ENCODE measurements around the gene CACNA1D. TPM values are rescaled to one million over a fixed set of nuclear protein-coding genes. Genes with fewer than 3 reads are reported as not detected.
A peak's percentile ranks its signal among the peaks of the same experiment; 100 is the strongest.

CACNA1D gene
- total RNA-seq, 3 donors from 2014 or later = 0.96 to 50.3 (median 32.1) TPM

DNA sequence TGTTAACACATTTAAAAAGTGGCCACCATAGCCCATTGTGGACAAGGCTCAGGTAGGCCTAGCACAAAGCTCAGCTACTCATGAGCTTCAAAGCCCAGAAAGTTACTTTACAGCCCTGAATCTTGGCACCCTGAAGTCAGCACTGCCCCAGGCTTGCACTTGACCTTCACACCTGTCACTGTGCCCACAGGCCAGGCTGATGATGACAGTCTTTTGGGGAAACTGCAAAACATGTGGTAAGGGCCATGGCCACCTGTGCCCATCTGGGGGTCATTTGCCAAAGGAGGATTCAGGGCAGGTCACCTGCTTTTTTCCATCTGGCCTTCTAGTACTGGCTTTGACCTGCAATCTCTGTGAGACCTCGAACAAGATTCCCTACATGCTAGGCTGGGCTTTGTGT lies 340.8 kb downstream of the CACNA1D start:
- DNase-seq (ENCODE audit: low spot score in 2 of 2) = no peak
- TF ChIP-seq POLR2A (IDR thresholded peaks at IDR 0.05) (no peak), POLR2AphosphoS5 (IDR thresholded peaks at IDR 0.05) (no peak)
- TF ChIP-seq, protein P1, sequence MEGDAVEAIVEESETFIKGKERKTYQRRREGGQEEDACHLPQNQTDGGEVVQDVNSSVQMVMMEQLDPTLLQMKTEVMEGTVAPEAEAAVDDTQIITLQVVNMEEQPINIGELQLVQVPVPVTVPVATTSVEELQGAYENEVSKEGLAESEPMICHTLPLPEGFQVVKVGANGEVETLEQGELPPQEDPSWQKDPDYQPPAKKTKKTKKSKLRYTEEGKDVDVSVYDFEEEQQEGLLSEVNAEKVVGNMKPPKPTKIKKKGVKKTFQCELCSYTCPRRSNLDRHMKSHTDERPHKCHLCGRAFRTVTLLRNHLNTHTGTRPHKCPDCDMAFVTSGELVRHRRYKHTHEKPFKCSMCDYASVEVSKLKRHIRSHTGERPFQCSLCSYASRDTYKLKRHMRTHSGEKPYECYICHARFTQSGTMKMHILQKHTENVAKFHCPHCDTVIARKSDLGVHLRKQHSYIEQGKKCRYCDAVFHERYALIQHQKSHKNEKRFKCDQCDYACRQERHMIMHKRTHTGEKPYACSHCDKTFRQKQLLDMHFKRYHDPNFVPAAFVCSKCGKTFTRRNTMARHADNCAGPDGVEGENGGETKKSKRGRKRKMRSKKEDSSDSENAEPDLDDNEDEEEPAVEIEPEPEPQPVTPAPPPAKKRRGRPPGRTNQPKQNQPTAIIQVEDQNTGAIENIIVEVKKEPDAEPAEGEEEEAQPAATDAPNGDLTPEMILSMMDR (IDR thresholded peaks at IDR 0.05) = no peak

DNA sequence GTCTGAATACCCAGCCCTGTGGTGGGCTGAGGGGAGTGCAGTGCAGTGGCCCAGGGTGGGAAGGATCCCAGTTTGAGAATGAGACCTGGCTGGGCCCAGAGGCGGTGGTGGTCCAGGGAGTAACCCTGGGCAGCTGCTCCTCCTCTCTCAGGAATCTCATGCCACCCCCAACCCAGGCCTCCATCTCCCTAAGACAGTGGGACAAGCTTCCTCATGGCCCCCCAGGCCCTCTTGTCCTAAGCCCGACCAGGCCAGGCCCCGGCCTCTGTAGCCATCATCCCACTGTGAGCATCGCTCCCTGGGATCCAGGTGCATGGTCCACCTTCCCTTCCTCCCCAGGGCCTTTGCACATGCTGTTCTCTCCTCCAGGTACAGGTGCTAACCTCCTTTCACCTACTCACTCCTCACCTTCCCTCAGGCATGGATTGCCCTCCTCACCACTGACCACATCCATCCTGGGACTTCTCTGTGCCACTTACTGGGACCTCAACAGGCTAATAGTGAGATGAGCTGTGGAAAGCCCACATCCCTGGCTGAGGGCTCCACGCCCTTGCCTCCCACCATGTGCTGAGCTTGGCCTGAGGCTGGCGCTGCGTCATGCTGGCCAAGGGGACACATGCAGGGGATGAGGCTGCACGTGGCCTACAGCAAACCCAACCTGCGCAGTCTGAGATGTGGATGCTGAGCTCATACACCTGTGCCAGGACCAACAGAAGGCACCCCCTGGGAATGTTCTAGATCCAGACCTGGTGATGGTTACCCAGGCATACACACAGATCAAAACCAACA lies 341.9 kb downstream of the CACNA1D start:
- Histone ChIP-seq H3K4me1 (peaks cover 0 to 1% of the 10 kb centered on the region in 2 donors), H3K36me3 (no peaks in the 10 kb centered on the region), H3K27me3 (no peaks in the 10 kb centered on the region), H3K9me3 (no peaks in the 10 kb centered on the region), H3K27ac (no peak overlapping the region), H3K4me3 (no peak overlapping the region)
- TF ChIP-seq, protein P1 (IDR thresholded peaks at IDR 0.05) = no peak
- TF ChIP-seq POLR2A (IDR thresholded peaks at IDR 0.05) = no peak
- TF ChIP-seq POLR2AphosphoS5 (IDR thresholded peaks at IDR 0.05) = no peak
- intact Hi-C loops (cut with DNase I; ENCODE audit: low total_unique reads) = no loop called here
- no peak for DNase-seq (ENCODE audit: low spot score in 2 of 2)

More for the DNA sequence above, 340.8 kb downstream of the CACNA1D start:
- Histone ChIP-seq H3K9me3 (no peaks in the 10 kb centered on the region), H3K4me3 (no peak overlapping the region), H3K4me1 (no peaks in the 10 kb centered on the region), H3K27me3 (no peaks in the 10 kb centered on the region), H3K36me3 (no peaks in the 10 kb centered on the region), H3K27ac (no peak overlapping the region)
- intact Hi-C loops (cut with DNase I; ENCODE audit: low total_unique reads) = no loop called here

DNA sequence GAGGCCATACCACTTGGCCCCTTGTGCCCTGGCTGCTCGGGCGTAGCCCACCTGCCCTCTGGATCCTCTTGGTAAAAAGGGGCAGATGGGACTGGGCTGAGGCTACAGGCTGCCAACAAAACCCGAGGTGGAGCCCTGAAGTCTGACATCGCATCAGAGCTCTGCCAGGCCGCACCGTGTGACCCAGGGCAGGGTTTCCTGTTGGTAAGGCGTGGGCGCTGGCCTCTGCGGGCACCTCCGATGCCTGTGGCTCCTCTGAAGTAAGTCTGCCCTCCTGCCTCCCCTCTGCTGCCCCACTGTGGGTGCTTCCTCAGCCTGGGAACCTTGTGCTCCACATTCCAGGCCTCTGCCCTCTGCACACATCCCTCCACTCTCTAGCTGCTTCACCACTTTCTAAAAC lies 342.9 kb downstream of the CACNA1D start:
- Histone ChIP-seq H3K27ac (peak overlapping the region in 1 of 2 donors; percentile 17), H3K4me1 (peaks cover 0 to 12% of the 10 kb centered on the region in 2 donors), H3K36me3 (no peaks in the 10 kb centered on the region), H3K27me3 (no peaks in the 10 kb centered on the region), H3K9me3 (no peaks in the 10 kb centered on the region), H3K4me3 (no peak overlapping the region)
- intact Hi-C loops (cut with DNase I; ENCODE audit: low total_unique reads) = no loop called here
- TF ChIP-seq POLR2A (IDR thresholded peaks at IDR 0.05) = no peak
- TF ChIP-seq, protein P1 (IDR thresholded peaks at IDR 0.05) = no peak
- no peak for TF ChIP-seq POLR2AphosphoS5 (IDR thresholded peaks at IDR 0.05)
- DNase-seq (ENCODE audit: low spot score in 2 of 2) = no peak

DNA sequence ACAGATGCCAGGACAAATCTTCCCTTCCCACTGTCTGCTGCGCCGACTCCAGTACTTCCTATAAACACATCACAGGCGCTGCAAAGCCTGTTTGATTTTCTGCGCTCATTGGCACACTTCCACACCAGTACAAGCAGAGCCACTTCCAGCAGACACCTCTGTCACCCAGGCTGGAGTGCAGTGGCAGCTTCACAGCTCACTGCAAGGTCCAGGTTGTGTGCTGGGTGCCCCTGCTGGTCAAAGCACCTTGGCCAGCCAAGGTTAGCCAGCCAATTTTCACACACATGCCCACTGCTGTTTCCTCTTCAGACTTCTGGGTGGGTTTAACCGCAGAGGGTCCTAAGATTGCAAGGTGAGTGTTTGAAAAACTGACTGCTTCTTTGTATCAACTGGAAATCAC lies 346.9 kb downstream of the CACNA1D start:
- peak in 1 of 2 donors; percentile 48 for DNase-seq (ENCODE audit: low spot score in 2 of 2)
- intact Hi-C loops (cut with DNase I; ENCODE audit: low total_unique reads) = no loop called here
- H3K9me3 ChIP-seq = no peaks in the 10 kb centered on the region
- no peaks in the 10 kb centered on the region for H3K36me3 ChIP-seq
- TF ChIP-seq POLR2AphosphoS5 (IDR thresholded peaks at IDR 0.05) = no peak
- TF ChIP-seq, protein P1 (IDR thresholded peaks at IDR 0.05) = peak in 1 of 3 donors; percentile 14
- H3K27me3 ChIP-seq = no peaks in the 10 kb centered on the region
- H3K27ac ChIP-seq = peak overlapping the region; percentile 39 to 97
- H3K4me1 ChIP-seq = peaks cover 8 to 27% of the 10 kb centered on the region in 2 donors
- H3K4me3 ChIP-seq = no peak overlapping the region

DNA sequence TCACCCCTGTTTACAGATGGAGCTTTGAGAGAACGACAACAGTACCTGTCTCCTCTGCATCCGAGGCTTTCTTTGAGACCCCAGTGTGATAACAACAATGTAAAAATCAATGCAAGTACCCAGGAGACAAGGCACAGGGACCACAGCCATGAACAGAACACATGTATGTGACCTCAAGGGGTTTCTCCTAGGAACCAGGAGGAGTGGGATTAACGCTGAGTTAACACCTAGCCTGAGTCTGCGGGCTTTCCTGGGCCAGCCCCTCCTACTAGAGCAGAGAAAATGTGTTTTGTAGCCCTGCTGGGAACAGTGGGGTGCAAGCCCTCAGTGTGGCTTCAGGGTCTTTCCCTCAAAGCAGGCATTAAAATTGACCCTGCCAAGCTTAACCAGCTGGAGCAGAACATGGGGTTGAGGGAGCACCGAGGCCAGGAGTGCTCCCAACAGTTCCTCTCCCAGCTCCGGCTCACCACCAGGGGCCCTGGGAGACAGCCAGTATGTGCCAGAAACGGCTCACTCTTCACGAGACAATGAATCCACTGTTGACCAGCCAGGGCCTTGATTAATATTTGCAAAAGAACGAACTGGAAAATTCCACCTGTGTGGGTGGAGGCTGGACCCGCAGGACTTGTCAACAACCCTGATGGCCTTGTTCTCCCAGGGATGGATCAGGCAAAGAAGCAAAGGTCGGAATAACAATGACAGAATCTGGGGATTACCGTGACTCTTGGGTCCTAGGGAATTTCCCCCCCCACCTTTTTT lies 348.2 kb downstream of the CACNA1D start:
- intact Hi-C loops (cut with DNase I; ENCODE audit: low total_unique reads) = no loop called here
- Histone ChIP-seq H3K9me3 (no peaks in the 10 kb centered on the region), H3K27ac (peak overlapping the region; percentile 87 to 97), H3K36me3 (no peaks in the 10 kb centered on the region), H3K27me3 (no peaks in the 10 kb centered on the region), H3K4me3 (peak overlapping the region in 1 of 3 donors; percentile 4), H3K4me1 (peaks cover 8 to 27% of the 10 kb centered on the region in 2 donors)
- no peak for TF ChIP-seq POLR2A (IDR thresholded peaks at IDR 0.05)
- TF ChIP-seq POLR2AphosphoS5 (IDR thresholded peaks at IDR 0.05) = peak in 1 of 3 donors; percentile 55
- TF ChIP-seq, protein P1 (IDR thresholded peaks at IDR 0.05) = peak; percentile 16 to 89 (median 66)
- DNase-seq (ENCODE audit: low spot score in 2 of 2) = peak; percentile 85 to 95
